Liver (tissue), 9 donors: Measurements from ENCODE around the gene ABCC10. TPM values are rescaled to one million over a fixed set of nuclear protein-coding genes. Genes with fewer than 3 reads are reported as not detected.

Experiments used
- DNase-seq: peaks from one replicate; pipeline ENCODE4 v3.0.0-alpha.2; 2017; ENCODE audit warnings: low spot score
- H3K27ac ChIP-seq, 2 donors: one replicate each; pipeline ENCODE4 v1.7.0; 2013; ENCODE audit warnings: inconsistent platforms in 2 of 2, low read length in 2 of 2, control low read depth in 1 of 2, low read depth in 1 of 2, mild to moderate bottlenecking in 1 of 2
- H3K27me3 ChIP-seq, 4 donors: one replicate each; pipeline versions ENCODE4 v1.6.1 to v1.7.0; 2013; ENCODE audit warnings: low read length in 3 of 4, inconsistent platforms in 1 of 4, mild to moderate bottlenecking in 1 of 4, moderate library complexity in 1 of 4; ENCODE audit not compliant: control insufficient read depth in 4 of 4, insufficient read depth in 4 of 4
- H3K36me3 ChIP-seq, 4 donors: one replicate each; pipeline versions ENCODE4 v1.6.1 to v1.7.0; 2013; ENCODE audit warnings: low read length in 3 of 4, mild to moderate bottlenecking in 3 of 4, low read depth in 1 of 4, moderate library complexity in 1 of 4; ENCODE audit not compliant: control insufficient read depth in 4 of 4, insufficient read depth in 3 of 4
- H3K4me1 ChIP-seq, 4 donors: one replicate each; pipeline versions ENCODE4 v1.6.1 to v1.7.0; 2013; ENCODE audit warnings: low read length in 3 of 4, mild to moderate bottlenecking in 3 of 4, moderate library complexity in 1 of 4; ENCODE audit not compliant: control insufficient read depth in 4 of 4, insufficient read depth in 4 of 4
- H3K4me3 ChIP-seq, 3 donors: one replicate each; pipeline versions ENCODE4 v1.6.1 to v1.7.0; 2013; ENCODE audit warnings: low read length in 3 of 3, control low read depth in 1 of 3, low read depth in 1 of 3, mild to moderate bottlenecking in 1 of 3
- H3K9ac ChIP-seq, 2 donors: one replicate each; pipeline ENCODE4 v1.7.0; 2013; ENCODE audit warnings: low read length in 2 of 2, mild to moderate bottlenecking in 2 of 2, moderate library complexity in 2 of 2, control low read depth in 1 of 2, low read depth in 1 of 2
- H3K9me3 ChIP-seq, 4 donors: one replicate each; pipeline versions ENCODE4 v1.6.1 to v1.7.0; 2013; ENCODE audit warnings: low read length in 3 of 4; ENCODE audit not compliant: control insufficient read depth in 4 of 4
- EGR1 ChIP-seq, 2 donors: IDR thresholded peaks; 2 replicates each; pipeline ENCODE4 v1.6.1; 2016 to 2018; ENCODE audit warnings: antibody characterized with exemption in 2 of 2, low read depth in 2 of 2
- FOXA1 ChIP-seq: IDR thresholded peaks from 2 replicates; pipeline ENCODE4 v1.6.1; 2016; ENCODE audit warnings: antibody characterized with exemption
- FOXA2 ChIP-seq: IDR thresholded peaks from 2 replicates; pipeline ENCODE4 v1.6.1; 2016; ENCODE audit warnings: antibody characterized with exemption
- GABPA ChIP-seq, 2 donors: IDR thresholded peaks in 1 of 2; conservative IDR thresholded peaks in 1 of 2; 2 replicates each; pipeline ENCODE4 v1.6.1; 2016; ENCODE audit warnings: antibody characterized with exemption in 2 of 2, mild to moderate bottlenecking in 1 of 2, moderate library complexity in 1 of 2
- HNF4A ChIP-seq, 2 donors: conservative IDR thresholded peaks; 2 replicates each; pipeline ENCODE4 v1.6.1; 2016; ENCODE audit warnings: antibody characterized with exemption in 2 of 2, mild to moderate bottlenecking in 2 of 2
- HNF4G ChIP-seq: IDR thresholded peaks from 2 replicates; pipeline ENCODE4 v1.6.1; 2016; ENCODE audit warnings: antibody characterized with exemption
- JUND ChIP-seq, 2 donors: IDR thresholded peaks; 2 replicates each; pipeline ENCODE4 v1.6.1; 2016; ENCODE audit warnings: antibody characterized with exemption in 2 of 2
- NR2F2 ChIP-seq: IDR thresholded peaks from 2 replicates; pipeline ENCODE4 v1.6.1; 2016; ENCODE audit warnings: antibody characterized with exemption
- RAD21 ChIP-seq, 2 donors: IDR thresholded peaks; 2 replicates each; pipeline ENCODE4 v1.6.1; 2016; ENCODE audit warnings: antibody characterized with exemption in 2 of 2, mild to moderate bottlenecking in 2 of 2
- RXRA ChIP-seq, 2 donors: IDR thresholded peaks; 2 replicates each; pipeline ENCODE4 v1.6.1; 2017 to 2018; ENCODE audit warnings: antibody characterized with exemption in 2 of 2, mild to moderate bottlenecking in 1 of 2
- TAF1 ChIP-seq: conservative IDR thresholded peaks from 2 replicates; pipeline ENCODE4 v1.6.1; 2016; ENCODE audit warnings: antibody characterized with exemption, mild to moderate bottlenecking
- YY1 ChIP-seq: IDR thresholded peaks from 2 replicates; pipeline ENCODE4 v1.6.1; 2016; ENCODE audit warnings: antibody characterized with exemption, mild to moderate bottlenecking
- WGBS: extraction: QIAGEN DNeasy Blood & Tissue Kit; methylation state at CpG from one replicate; pipeline ENCODE4 v1.1.7; 2013; 5-methylcytosine and 5-hydroxymethylcytosine counted together
- polyA plus RNA-seq, 2 donors: library from polyadenylated mRNA; stranded (reverse) in 1 of 2; unstranded in 1 of 2; fragments of 200-250 nt in 1 of 2; fragments of >200 nt in 1 of 2; fragmentation: Nextera tagmentation in 1 of 2; extraction: Ambion mirVana in 1 of 2; gene quantifications; one replicate each; pipeline versions ENCODE4 v1.2.1 to v1.2.3, GENCODE V29; 2013 to 2015
- total RNA-seq, 2 donors: library from RNA; depleted of rRNA; stranded (reverse); fragments of >200 nt; gene quantifications; one replicate each; pipeline ENCODE4 v1.2.3, GENCODE V29; 2014
- TF ChIP-seq, protein P1 (sequence below): fragments of 150-350 bp; IDR thresholded peaks from 2 replicates; pipeline ENCODE4 v1.5.1; 2017; ENCODE audit warnings: improper control_type of control experiment, low read depth, low read length; ENCODE audit not compliant: missing input control
- TF ChIP-seq, protein P2 (sequence below): IDR thresholded peaks from 2 replicates; pipeline ENCODE4 v1.6.1; 2016; ENCODE audit warnings: antibody characterized with exemption
- TF ChIP-seq, protein P3 (sequence below): IDR thresholded peaks from 2 replicates; pipeline ENCODE4 v1.6.1; 2016; ENCODE audit warnings: antibody characterized with exemption
- TF ChIP-seq, protein P4 (sequence below): IDR thresholded peaks from 2 replicates; pipeline ENCODE4 v1.6.1; 2016; ENCODE audit warnings: antibody characterized with exemption, mild to moderate bottlenecking
- donor health status: healthy.
- donor health status: healthy.
- donor health status: healthy.
- donor health status: healthy.
- donor health status: healthy.

Gene ABCC10
- total and polyA plus RNA-seq, 4 donors, result 3.9 to 10.6 (median 5.1) TPM

DNA sequence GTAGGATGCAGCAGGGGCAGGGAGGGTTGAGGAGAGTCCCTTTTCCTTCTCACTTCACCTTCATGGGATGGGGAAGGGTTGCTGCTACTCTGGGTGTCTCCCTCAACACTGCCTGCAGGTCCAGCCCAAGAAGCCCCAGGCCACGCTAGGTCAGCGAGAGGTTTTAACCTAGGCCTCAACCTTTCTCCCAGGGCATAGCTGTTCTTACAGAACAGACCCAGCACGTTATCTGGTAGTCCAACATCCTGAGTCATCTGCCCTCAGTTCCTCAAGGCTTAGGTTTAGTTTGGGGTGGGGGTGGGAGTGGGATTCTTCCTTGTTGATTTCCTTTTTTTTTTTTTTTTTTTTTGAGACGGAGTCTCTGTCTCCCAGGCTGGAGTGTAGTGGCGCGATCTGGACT lies 67.0 kb downstream of the ABCC10 start:
- Histone ChIP-seq H3K9ac (no peak overlapping the region), H3K27me3 (no peaks in the 10 kb centered on the region), H3K36me3 (peaks cover 0 to 5% (median 0%) of the 10 kb centered on the region in 4 donors), H3K9me3 (no peaks in the 10 kb centered on the region), H3K4me1 (peaks cover 15 to 47% (median 36%) of the 10 kb centered on the region in 4 donors), H3K27ac (peak overlapping the region in 1 of 2 donors; percentile 62), H3K4me3 (no peak overlapping the region)
- TF ChIP-seq, protein P1, sequence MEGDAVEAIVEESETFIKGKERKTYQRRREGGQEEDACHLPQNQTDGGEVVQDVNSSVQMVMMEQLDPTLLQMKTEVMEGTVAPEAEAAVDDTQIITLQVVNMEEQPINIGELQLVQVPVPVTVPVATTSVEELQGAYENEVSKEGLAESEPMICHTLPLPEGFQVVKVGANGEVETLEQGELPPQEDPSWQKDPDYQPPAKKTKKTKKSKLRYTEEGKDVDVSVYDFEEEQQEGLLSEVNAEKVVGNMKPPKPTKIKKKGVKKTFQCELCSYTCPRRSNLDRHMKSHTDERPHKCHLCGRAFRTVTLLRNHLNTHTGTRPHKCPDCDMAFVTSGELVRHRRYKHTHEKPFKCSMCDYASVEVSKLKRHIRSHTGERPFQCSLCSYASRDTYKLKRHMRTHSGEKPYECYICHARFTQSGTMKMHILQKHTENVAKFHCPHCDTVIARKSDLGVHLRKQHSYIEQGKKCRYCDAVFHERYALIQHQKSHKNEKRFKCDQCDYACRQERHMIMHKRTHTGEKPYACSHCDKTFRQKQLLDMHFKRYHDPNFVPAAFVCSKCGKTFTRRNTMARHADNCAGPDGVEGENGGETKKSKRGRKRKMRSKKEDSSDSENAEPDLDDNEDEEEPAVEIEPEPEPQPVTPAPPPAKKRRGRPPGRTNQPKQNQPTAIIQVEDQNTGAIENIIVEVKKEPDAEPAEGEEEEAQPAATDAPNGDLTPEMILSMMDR, result no peak
- no peak for TF ChIP-seq HNF4G
- TF ChIP-seq, protein P2, sequence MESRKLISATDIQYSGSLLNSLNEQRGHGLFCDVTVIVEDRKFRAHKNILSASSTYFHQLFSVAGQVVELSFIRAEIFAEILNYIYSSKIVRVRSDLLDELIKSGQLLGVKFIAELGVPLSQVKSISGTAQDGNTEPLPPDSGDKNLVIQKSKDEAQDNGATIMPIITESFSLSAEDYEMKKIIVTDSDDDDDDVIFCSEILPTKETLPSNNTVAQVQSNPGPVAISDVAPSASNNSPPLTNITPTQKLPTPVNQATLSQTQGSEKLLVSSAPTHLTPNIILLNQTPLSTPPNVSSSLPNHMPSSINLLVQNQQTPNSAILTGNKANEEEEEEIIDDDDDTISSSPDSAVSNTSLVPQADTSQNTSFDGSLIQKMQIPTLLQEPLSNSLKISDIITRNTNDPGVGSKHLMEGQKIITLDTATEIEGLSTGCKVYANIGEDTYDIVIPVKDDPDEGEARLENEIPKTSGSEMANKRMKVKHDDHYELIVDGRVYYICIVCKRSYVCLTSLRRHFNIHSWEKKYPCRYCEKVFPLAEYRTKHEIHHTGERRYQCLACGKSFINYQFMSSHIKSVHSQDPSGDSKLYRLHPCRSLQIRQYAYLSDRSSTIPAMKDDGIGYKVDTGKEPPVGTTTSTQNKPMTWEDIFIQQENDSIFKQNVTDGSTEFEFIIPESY, result no peak
- DNase-seq, result no peak
- WGBS, result 93% methylated on average over 6 of the region's 6 CpGs

DNA sequence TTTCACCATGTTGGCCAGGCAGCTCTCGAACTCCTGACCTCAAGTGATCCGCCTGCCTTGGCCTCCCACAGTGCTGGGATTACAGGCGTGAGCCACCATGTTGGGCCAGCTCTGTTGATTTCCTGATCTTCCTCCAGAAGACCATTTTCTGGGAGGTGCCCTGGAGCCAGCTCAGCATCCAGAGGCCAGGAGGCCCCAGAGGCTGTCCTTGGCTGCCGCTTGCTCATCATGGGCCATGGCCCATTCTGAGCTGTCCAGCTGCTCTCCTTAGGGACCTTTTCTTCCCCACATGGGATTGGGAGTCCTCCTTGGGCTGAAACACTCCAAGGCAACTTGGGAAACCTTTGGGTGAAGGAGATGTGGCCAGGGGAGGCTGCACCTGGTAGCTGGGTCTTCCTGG lies 67.4 kb downstream of the ABCC10 start:
- Histone ChIP-seq H3K36me3 (peaks cover 0 to 9% (median 2%) of the 10 kb centered on the region in 4 donors), H3K9me3 (no peaks in the 10 kb centered on the region), H3K4me3 (no peak overlapping the region), H3K4me1 (peaks cover 15 to 52% (median 39%) of the 10 kb centered on the region in 4 donors), H3K27ac (no peak overlapping the region), H3K27me3 (no peaks in the 10 kb centered on the region), H3K9ac (no peak overlapping the region)
- TF ChIP-seq, protein P3, sequence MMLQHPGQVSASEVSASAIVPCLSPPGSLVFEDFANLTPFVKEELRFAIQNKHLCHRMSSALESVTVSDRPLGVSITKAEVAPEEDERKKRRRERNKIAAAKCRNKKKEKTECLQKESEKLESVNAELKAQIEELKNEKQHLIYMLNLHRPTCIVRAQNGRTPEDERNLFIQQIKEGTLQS, result no peak
- TF ChIP-seq YY1, result no peak
- no peak for TF ChIP-seq NR2F2
- no peak for TF ChIP-seq FOXA2
- TF ChIP-seq FOXA1, result no peak
- TF ChIP-seq TAF1, result no peak
- 96% methylated on average over 4 of the region's 4 CpGs for WGBS
- DNase-seq, result no peak

DNA sequence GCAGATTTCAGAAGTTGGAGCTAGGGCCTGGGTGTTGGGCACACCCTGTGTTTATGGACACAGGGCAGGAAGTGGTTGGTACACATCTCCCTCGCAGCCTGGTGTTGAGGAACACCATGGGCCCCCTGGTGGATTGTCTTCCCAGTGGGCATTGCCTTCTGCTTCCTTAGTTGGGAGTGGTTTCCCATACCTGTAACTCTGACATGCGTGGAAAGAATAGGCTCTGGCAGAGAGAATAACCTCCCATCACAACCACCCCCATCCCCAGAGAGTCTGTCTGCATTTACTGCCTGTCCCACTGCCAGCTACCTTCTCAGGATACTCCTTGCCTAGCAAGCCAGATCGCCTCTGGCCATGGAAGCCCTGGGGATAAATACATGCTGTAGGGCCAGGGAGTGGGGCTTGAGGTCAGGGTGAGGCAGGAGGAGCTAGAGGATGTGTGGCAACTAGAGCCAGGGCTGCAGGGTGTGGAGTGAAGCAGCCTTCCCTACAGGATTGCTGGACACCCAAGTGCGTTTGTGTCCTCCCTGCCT lies 68.1 kb downstream of the ABCC10 start:
- peaks cover 0 to 15% (median 2%) of the 10 kb centered on the region in 4 donors for H3K36me3 ChIP-seq
- DNase-seq, result no peak
- H3K9me3 ChIP-seq, result no peaks in the 10 kb centered on the region
- H3K4me1 ChIP-seq, result peaks cover 10 to 57% (median 39%) of the 10 kb centered on the region in 4 donors
- TF ChIP-seq HNF4A (conservative IDR thresholded peaks at IDR 0.05) (no peak), NR2F2 (no peak), FOXA1 (no peak), RXRA (IDR thresholded peaks at IDR 0.05) (no peak), YY1 (no peak), HNF4G (no peak), JUND (IDR thresholded peaks at IDR 0.05) (no peak), EGR1 (IDR thresholded peaks at IDR 0.05; ENCODE audit: low read depth in 2 of 2) (no peak), GABPA (IDR thresholded peaks at IDR 0.05 in 1 of 2, conservative IDR thresholded peaks at IDR 0.05 in 1 of 2) (no peak), TAF1 (no peak), RAD21 (IDR thresholded peaks at IDR 0.05) (no peak)
- TF ChIP-seq, protein P4, sequence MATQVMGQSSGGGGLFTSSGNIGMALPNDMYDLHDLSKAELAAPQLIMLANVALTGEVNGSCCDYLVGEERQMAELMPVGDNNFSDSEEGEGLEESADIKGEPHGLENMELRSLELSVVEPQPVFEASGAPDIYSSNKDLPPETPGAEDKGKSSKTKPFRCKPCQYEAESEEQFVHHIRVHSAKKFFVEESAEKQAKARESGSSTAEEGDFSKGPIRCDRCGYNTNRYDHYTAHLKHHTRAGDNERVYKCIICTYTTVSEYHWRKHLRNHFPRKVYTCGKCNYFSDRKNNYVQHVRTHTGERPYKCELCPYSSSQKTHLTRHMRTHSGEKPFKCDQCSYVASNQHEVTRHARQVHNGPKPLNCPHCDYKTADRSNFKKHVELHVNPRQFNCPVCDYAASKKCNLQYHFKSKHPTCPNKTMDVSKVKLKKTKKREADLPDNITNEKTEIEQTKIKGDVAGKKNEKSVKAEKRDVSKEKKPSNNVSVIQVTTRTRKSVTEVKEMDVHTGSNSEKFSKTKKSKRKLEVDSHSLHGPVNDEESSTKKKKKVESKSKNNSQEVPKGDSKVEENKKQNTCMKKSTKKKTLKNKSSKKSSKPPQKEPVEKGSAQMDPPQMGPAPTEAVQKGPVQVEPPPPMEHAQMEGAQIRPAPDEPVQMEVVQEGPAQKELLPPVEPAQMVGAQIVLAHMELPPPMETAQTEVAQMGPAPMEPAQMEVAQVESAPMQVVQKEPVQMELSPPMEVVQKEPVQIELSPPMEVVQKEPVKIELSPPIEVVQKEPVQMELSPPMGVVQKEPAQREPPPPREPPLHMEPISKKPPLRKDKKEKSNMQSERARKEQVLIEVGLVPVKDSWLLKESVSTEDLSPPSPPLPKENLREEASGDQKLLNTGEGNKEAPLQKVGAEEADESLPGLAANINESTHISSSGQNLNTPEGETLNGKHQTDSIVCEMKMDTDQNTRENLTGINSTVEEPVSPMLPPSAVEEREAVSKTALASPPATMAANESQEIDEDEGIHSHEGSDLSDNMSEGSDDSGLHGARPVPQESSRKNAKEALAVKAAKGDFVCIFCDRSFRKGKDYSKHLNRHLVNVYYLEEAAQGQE, result no peak
- TF ChIP-seq, protein P2, result no peak
- TF ChIP-seq, protein P3, result no peak
- no peaks in the 10 kb centered on the region for H3K27me3 ChIP-seq
- 91% methylated on average over 4 of the region's 4 CpGs for WGBS
- no peak overlapping the region for H3K9ac ChIP-seq
- H3K27ac ChIP-seq, result no peak overlapping the region
- no peak overlapping the region for H3K4me3 ChIP-seq
